Stimulated activated CD4-positive, alpha-beta T cell treated with anti-CD3 and anti-CD28 coated beads, Interleukin-1b, Interleukin-23, amount 100 ng/mL, for 1 hour (primary cell): ENCODE results near the gene EHD1.
"Not testable (repeated sequence)": the region's sequence is repeated elsewhere in the genome, so short reads cannot be mapped to it uniquely, and the experiment has no call there.

ENCODE experiments used
- DNase-seq, 2 donors: peaks; one replicate each; pipeline ENCODE4 v3.0.0-alpha.2; 2020; ENCODE audit warnings: low read depth in 2 of 2

EHD1 gene

DNA sequence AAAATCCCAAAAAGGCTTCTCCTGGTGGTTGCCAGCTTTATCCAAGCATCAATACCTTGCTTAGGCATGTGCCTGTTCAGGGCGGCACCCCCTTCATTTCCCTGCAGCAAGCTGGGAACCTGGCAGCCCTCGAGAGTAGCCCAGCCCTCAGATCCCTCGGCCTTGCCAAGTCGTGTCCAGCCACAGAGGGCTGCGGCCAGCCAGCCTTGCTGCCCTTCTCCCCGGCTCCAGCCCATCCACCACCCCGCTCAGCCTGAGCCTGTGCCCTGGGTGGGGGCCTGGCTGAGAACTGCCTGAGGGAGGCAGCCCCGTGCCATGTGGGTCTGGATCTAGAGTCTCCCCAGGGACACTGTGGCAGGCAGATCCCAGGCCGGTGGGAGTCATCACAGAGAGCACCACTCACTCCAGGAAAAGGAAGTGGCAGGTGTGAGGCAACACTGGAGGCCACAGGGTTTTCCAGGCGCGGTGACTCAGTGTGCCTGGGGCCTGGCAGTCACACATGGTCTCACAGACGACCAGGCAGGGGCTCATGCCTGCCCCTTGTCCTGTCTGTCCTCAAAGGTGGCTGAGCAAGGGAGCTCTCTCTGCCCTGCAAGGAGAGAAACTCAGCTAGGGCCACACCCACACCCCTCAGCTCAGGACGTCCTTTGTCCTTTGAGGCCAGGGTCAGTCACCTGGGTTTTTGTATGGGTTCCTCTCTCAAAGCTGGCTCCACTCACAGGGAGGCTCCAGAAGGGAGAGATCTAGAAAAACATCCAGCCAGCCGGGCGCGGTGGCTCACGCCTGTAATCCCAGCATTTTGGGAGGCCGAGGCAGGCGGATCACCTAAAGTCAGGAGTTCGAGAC lies 21.8 kb downstream of the EHD1 start:
- no peak for DNase-seq

DNA sequence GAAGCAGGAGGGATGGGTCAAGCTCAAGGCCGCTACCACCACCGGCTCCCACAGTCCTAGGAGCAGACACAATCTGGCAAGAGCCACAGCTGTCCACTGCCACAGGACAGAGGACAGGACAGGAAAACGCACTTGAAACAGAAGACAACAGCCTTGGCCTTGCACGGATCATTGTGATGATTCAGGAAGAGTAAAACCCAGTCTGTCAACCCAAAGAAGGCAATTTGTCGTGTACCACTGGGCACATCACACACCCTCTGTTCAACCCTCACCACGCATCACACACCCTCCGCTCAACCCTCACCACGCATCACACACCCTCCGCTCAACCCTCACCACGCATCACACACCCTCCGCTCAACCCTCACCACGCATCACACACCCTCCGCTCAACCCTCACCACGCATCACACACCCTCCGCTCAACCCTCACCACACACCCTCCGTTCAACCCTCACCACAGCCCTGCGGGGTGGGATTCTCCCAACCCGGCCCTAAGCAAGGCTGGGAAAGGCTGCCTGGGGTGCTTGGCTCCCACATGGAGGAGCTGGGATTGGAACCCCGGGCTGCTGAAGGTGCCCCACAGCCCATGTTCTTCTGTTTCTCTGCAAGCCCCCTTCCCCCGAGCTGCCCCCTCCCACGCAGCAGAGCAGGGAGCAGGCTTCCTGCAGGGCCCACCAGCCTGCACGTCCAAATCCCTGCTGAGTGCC lies 22.7 kb downstream of the EHD1 start:
- no peak for DNase-seq

DNA sequence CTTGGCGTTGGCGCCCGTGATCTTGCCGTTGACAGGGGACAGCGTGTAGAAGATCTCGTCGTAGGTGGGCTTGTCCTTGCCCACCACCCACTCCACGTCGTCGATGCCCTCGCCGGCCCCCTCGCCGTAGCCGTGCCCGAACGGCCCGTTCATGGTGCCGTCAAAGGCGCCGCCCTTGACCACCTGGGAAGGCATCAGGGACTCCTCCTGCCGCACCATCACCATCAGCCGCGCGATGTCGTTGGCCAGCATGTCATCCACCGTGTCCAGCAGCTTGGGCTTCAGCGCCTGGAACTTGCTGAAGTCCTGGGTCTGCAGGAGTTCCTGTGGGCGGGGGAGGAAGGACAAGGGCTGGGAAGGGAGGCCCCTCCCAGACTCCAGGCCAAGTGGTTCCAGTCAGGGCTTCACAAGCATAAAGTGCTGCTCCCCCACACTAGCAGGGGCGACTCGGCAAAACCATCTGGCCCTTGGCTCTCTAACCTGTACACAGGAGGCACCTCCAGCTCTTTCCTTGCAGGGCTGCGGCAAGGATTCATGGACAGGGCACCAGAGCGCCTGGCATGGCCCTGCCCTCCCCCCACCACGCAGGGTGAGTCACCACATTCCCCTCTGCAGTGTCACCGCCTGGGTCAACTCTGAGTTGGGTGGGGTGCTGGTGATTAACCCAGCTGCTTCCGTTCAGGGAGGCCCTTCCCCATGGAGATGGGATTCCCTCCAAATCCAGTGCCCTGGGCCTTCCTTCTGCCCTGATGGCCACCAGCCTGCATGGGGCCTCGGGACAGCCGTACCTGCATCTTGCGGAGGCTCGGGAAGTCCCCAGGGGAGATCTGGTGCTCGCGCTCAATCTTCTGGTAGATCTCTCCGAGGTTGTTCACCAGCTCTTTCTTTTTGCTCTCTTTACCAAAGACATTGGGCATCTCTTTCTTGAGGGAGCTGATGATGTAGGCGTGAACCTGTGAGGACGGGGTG lies 23.6 kb downstream of the EHD1 start:
- DNase-seq = no peak

DNA sequence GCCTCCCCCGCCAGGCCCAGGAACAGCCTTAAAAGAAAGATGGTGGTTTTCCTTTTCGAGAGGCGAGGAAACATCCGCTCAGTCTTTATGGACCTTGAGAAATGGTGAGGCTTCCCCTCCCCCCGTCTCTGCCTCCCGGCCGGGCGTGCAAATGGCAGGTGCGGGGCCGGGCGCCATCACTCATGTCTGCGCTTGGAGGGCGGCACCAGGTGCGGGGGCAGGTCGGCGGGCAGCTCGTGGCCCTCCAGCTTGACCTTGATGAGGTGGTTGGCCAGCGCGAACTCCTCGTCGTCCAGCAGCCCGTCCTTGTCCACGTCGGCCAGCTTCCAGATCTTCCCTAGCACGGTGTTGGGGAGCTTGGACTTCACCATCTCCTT lies 24.3 kb downstream of the EHD1 start:
- no peak for DNase-seq

DNA sequence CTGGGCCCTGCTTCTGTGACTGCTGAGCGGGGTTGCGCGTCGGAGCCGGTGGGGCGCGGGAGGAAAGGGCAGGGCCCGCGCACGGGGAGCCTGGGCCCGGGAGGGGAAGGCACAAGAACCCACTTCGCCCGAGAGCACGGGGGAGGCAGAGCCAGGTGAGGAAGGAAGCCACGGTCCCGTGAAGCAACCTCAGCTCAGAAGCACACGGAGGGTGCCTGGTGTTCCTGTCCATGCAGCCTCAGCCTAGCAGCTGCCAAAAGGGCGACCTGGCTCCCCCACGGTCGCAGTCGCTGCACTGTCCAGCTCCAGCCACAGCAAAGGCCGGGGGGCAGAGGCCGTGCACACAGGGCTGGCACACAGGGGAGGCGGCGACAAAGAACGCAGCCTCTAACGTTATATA lies 24.7 kb downstream of the EHD1 start:
- DNase-seq = no peak

DNA sequence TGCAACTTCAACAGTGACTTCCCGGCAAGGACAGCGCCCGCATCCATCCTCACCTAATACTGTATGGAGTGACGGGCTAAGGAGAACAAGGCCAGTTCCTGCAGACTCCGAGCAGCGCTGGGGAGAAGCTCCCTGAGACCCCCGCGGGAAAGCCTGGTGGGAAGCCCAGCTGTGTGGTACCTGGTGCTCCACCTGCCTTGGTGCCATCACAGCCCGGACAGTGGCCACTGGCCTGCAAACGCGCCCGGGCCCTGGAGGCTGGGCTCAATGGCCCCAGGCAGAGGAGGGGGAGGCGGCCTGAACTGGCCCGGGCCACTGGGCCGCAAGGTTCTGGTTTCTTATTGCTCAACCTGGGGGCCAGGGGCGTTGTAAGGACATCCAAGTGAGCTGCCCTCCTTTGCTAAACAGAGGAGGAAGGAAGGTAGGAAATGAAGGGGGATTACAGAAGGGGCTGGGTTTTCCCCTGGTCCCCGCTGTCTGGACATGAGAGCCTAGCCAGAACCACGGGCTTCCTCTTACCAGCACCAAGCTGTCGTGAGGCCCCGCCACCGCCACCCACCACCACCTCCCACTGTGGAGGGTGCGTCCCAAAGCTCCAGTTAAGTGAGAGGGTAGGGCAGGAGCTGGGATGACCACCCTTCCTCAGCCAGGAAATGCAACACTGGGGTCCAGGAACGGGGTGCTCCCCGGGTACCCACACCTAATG lies 25.5 kb downstream of the EHD1 start:
- DNase-seq = no peak

DNA sequence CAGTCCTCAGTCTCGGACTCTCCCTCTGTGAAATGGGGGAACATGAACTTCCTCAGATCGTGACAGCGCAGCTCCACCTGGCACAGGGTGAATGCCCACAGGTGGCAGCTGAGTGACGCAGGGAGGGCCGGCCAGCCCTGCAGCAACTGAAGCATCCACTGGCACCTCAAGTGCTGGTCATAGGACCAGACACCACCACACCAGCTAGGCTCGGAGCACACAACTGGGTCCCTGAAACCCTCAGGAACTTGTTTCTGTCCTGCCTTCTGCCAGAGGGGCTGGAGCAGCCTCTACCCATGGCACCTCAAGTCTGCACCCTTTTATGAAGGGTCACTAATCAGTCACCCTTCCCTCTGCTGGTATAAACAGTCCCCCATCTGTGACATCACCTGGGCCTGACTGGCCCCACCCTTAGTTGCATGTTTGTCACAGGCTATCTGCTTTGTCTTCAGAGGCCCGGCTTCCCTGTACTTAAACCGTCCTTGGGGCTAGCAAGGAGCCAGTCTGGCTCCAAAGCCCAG lies 26.5 kb downstream of the EHD1 start:
- DNase-seq = no peak

DNA sequence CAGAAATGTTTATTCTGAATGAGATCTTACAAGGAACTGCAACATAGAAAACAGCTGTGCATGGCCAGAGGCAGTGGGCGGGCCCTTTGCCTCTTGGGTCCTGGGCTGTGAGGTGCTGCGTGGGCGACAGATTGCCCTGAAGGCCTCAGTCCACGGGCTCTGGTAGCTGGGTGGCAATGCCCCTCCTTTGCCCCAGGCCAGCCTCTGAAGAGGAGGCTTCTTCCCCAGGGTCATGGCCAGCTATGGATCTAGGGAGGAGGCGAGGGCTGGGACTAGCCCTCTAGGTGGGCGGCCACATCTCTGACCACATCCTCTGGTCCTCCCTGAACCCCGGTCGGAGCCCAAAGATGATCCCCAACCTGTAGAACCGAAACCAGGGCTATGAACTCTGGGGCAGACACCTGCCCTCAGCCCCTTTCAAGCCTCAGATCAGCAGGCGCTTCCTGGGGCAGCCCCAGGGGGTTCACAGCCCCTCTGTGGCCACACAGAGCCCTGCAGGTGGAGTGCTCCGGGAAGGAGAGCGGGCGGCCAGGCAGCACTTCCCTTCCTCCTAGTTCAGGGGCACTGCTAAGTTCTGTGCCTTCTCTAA lies 27.3 kb downstream of the EHD1 start:
- DNase-seq = no peak

DNA sequence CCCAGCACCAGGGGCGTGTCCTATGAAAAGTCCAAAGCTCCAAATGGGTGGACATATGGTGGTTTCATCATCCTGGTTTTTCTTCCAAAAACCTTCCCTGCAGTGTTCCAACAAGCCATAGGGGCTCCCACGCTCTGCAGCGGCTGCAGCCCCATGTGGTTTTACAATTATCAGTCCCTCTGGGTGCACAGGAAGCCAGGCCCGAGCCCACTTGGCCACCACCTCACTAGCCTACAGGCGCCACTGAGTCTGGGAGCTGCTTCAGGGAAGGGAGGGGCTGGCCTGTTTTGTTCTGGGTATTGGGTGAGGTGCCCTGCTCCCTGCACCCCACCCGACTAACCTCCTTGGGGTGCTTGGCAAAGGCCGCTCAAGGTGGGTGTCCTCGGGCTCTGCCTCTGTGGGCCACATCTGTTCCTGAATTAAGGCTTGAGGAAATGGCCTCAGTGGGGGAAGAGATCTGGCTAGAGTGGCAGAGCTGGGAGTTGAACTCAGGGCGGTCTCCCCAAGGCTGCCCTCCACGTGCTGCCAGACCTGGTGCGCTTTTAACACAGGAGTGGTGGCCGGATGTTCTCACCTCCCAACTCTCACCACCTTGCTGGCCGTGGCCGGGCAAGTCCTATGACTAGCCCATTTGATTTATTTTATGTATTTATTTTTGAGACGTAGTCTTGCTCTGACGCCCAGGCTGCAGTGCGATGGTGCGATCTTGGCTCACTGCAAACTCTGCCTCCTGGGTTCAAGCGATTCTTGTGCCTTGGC lies 28.6 kb downstream of the EHD1 start:
- no peak for DNase-seq

DNA sequence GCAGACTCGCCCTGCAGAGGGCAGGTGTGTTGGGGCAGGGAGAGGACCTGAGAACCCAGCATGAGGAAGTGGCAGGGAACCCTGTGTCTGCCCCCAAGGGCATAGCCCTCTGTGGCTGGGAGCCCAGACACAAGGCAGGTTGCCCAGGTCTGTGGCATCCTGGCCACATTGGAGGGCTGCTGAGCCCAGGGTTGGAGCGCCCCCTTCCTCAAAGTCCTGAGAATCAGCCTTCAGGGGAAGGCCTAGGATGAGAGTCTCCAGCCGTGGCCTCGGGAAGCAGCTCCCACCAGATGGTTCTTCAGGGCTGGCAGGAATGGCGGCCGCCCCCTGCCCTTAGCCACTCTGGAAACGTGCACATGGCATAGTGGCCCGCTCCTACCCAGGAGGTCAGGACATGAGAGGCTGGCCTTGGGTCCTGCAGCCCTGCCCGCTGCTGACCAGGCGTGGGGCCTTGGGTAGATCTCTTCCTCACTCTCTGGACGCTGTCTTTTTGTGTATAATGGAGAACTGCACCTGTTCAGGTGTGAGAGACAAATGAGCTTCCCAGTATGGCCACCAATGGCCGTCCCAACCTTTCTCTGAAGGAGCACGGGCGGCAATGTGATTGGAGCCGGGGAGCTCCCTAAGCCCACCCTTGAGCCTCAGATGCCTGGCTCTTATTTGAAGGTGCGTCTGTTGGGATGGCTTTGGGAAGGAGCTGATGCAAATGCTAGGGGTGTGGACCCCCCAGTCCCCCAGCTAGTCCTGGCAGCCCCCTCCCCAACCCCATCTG lies 29.4 kb downstream of the EHD1 start:
- no peak for DNase-seq

DNA sequence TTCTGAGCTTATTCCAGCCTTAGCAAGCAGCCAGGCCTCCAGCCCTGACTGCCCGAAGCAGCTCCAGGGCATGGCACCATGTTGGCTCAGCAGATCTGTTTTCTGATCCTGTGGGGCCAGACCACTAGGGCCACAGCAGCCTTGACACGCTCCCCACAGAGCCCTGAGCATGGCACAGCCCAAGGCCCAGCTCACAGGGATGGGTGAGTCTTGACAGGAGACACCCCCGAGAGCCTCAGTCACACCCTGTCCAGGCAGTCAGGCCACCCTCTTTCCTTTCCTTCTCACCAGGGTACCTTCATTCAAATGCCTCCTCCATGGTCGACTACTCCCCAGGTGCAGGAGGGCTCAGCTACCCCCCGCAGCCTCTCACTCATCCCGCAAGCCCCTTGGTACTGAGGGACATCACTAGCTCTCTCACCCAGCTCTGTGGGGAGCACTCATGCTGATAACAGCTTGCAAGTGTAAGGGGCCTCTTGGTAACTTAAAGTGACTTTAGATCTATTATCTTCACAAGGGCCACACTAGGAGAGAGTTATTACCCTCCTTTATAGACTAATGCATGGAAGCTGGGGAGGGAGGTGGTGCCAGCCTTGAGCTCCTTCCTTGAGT lies 30.1 kb downstream of the EHD1 start:
- DNase-seq = no peak

DNA sequence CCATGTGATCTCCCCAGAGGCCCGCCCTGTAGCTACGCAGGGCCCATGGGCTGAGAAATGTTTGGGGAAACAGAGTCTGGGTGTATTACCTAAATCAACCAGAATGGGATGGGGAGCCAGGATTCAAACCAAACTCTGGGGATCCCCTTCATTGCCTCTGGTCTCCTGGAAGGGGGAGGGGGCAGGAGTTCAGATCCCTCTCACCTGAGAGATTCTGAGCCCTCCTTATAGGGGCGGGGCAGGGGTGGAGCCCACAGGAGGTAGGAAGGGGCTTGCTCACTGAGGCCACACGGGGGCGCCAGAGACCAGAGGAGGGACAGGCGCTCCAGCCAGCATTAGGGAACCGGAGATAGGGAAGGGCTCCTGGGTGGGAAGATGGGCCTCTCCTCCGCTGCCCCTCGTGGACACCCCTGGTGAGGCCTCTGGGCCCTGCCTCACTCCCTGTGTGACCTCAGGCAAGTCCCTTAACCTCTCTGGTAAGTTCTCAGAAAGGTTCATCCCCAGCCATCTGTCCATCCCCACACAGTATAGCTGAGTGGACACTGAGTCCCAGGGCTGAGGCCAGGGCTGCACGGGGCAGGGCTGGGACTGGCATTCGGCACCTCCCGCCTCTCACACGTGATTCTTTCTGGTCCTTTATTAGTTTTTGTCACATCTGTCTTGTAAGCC lies 31.3 kb downstream of the EHD1 start:
- DNase-seq = peak; percentile 85 to 94

DNA sequence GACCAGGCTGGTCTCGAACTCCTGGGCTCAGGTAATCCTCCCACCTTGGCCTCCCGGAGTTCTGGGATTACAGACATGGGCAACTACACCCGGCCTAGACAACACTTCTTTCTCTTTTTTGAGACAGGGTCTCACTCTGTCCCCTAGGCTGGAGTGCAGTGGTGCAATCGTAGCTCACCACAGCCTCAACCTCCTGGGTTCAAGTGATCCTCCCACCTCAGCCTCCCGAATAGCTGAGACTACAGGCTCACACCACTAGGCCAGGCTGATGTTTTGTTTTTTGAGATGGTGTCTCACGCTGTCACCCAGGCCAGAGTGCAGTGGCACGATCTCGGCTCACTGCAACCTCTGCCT lies 32.7 kb downstream of the EHD1 start:
- not testable (repeated sequence) for DNase-seq

DNA sequence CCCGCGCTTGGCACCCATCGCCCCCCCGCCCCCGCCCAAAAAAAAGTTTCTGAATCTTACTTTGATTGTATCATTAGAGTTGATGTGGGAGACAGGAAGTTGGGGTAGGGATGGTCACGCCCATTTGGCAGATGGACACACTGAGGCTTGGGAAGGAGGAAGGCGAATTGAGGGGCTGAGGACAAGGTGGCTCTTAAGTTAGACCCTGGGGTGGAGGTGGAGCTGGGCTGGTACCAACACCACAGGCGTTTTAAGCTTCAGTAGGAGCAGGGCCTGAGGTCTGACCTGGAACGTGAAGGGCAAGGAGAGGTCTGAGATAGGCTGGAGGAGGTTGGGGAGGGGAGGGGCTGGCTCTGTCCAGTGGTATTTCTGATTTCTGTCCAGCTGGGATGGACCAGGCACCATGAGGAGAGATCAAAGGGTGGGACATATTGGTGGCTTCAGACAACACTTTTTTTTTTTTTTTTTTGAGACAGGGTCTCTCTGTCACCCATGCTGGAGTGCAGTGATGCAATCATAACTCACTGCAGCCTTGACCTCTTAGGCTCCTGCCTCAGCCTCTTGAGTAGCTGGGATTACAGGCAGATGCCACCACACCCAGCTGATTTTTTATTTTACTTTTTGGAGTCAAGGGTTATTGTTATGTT lies 33.2 kb downstream of the EHD1 start:
- DNase-seq = no peak

DNA sequence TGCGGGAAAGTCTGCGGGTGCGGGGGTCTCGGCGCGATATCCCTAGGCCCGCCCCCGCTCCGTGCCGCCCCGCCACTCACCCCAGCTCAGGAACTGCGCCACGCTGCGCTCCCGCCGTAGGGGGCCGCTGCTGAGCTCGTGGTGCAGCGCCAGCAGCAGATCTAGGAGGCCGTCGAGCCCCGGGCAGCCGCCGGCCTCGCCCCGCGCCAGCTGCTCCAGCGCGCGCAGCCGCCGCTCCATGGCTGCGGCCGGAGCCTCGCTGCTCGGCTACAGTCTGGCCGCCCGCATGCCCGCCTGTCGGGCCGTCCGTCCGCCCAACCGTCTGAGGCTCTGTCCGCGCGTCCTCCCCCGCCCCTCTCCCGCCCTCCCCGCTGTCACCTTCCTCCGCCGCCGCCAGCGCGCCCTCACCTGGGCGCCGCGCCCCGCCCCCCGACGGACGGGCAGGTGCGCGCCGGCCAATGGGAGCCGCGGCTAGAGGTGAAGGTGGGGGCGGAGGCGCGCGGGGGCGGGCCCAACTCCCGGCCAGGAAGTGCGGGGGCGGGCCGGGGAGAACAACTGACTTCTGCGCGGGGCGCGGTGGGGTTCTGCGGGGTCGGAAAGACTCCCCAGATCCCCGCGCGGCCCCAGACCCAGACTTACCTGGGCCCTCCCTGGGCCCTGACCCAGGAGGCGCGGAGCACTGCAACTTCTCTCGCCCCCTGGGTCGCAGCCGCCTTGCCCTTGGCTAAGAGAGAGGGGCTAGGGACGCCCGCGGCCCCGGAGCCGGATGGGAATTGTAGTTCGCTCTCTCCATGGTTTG lies 33.9 kb downstream of the EHD1 start, which contains the start of gene CDC42BPG:
Gene CDC42BPG, minus strand, starts transcription at position 324 of the 799 bp plus-strand sequence. Its CDS starts 84 bp downstream, at position 240.
- DNase-seq = peak in 1 of 2 donors; percentile 36

DNA sequence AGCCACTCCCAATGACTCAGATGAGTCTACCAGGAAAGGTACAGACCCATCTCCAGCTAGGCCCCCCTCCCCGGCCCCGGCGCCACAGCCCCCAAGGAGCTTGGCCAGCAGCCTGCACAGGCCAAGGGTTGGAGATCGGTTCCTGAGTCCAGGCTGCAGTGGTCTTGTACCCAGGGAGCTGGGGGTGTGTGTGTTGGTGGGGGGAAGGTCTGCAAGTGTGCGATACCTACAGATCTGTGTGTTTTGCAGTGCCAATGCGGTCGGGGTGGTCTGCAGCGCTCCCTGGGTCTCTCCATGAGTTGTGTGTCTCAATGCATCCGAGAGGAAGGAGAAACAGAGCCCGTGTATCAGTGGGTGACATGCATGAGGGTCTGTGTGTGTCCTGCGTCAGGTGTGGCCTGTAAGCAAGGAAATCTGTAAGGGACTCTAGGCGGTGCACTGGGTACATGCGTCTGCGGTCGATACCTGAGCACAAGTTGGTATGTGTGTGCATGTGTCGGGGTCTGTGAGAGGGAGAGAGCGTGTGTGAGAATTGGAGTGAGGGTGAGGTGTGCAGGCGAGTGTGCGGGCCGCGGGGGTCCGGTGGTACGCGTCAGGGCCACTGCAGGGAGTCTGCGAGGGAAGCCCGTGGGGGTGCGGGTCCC lies 34.6 kb downstream of the EHD1 start:
- DNase-seq = no peak
